Measurements from ENCODE around the gene CYP26B1.
A peak's percentile ranks its signal among the peaks of the same experiment; 100 is the strongest.
"Not testable (repeated sequence)": the region's sequence is repeated elsewhere in the genome, so short reads cannot be mapped to it uniquely, and the experiment has no call there.

The CYP26B1 gene

GRCh38 chr2:72109291-72109690 lies 38.4 kb downstream of the CYP26B1 start:
- no peak for DNase-seq (ENCODE audit: low read depth)

GRCh38 chr2:72108121-72108520 lies 39.5 kb downstream of the CYP26B1 start:
- no peak for DNase-seq (ENCODE audit: low read depth)

- DNase-seq (ENCODE audit: low read depth): no peak
Observed at GRCh38 chr2:72106978-72107377, 40.7 kb downstream of the CYP26B1 start.

GRCh38 chr2:72104821-72105588 lies 42.7 kb downstream of the CYP26B1 start:
- no peak for DNase-seq (ENCODE audit: low read depth)

GRCh38 chr2:72103690-72104089 lies 44.0 kb downstream of the CYP26B1 start:
- no peak for DNase-seq (ENCODE audit: low read depth)

- DNase-seq (ENCODE audit: low read depth): no peak
Observed at GRCh38 chr2:72103161-72103560, 44.5 kb downstream of the CYP26B1 start.

- DNase-seq (ENCODE audit: low read depth): no peak
Observed at GRCh38 chr2:72098935-72099334, 48.7 kb downstream of the CYP26B1 start.

GRCh38 chr2:72097276-72097675 lies 50.4 kb downstream of the CYP26B1 start:
- DNase-seq (ENCODE audit: low read depth): no peak

GRCh38 chr2:72096181-72096580 lies 51.5 kb downstream of the CYP26B1 start:
- DNase-seq (ENCODE audit: low read depth): no peak

GRCh38 chr2:72095364-72095763 lies 52.3 kb downstream of the CYP26B1 start:
- DNase-seq (ENCODE audit: low read depth): no peak

- no peak for DNase-seq (ENCODE audit: low read depth)
Observed at GRCh38 chr2:72094701-72095100, 53.0 kb downstream of the CYP26B1 start.

GRCh38 chr2:72092111-72092510 lies 55.6 kb downstream of the CYP26B1 start:
- no peak for DNase-seq (ENCODE audit: low read depth)

GRCh38 chr2:72090781-72091482 lies 56.7 kb downstream of the CYP26B1 start:
- DNase-seq (ENCODE audit: low read depth): no peak

GRCh38 chr2:72090271-72090720 lies 57.4 kb downstream of the CYP26B1 start:
- DNase-seq (ENCODE audit: low read depth): no peak

GRCh38 chr2:72089537-72089936 lies 58.1 kb downstream of the CYP26B1 start:
- no peak for DNase-seq (ENCODE audit: low read depth)

- no peak for DNase-seq (ENCODE audit: low read depth)
Observed at GRCh38 chr2:72089028-72089427, 58.6 kb downstream of the CYP26B1 start.

GRCh38 chr2:72086871-72087633 lies 60.6 kb downstream of the CYP26B1 start:
- DNase-seq (ENCODE audit: low read depth): not testable (repeated sequence)

GRCh38 chr2:72085513-72085912 lies 62.1 kb downstream of the CYP26B1 start:
- no peak for DNase-seq (ENCODE audit: low read depth)

GRCh38 chr2:72085036-72085435 lies 62.6 kb downstream of the CYP26B1 start:
- DNase-seq (ENCODE audit: low read depth): no peak

- no peak for DNase-seq (ENCODE audit: low read depth)
Observed at GRCh38 chr2:72084584-72084976, 63.1 kb downstream of the CYP26B1 start.

GRCh38 chr2:72083751-72084583 lies 63.7 kb downstream of the CYP26B1 start:
- DNase-seq (ENCODE audit: low read depth): peak; percentile 13

GRCh38 chr2:72082887-72083286 lies 64.8 kb downstream of the CYP26B1 start:
- no peak for DNase-seq (ENCODE audit: low read depth)
